Panc1 (cell line): ENCODE results near the gene EMD.

Experiments used
- CTCF ChIP-seq: fragments of 450-650 bp; IDR thresholded peaks from 2 replicates; pipeline ENCODE4 v1.5.1; 2017; ENCODE audit warnings: mild to moderate bottlenecking
- POLR2AphosphoS5 ChIP-seq: IDR thresholded peaks from 2 replicates; pipeline ENCODE4 v1.6.1; 2012; ENCODE audit warnings: mild to moderate bottlenecking, low read depth, low read length, moderate library complexity
- REST ChIP-seq, 2 experiments: IDR thresholded peaks; 2 replicates each; pipeline ENCODE4 v1.6.1; 2011 to 2012; ENCODE audit warnings: low read depth in 2 of 2, control low read depth in 1 of 2, low read length in 1 of 2, mild to moderate bottlenecking in 1 of 2, moderate library complexity in 1 of 2; ENCODE audit not compliant: insufficient read depth in 1 of 2
- SIN3A ChIP-seq: IDR thresholded peaks from 2 replicates; pipeline ENCODE4 v1.6.1; 2012; ENCODE audit warnings: low read depth, mild to moderate bottlenecking, low read length, moderate library complexity, borderline replicate concordance; ENCODE audit not compliant: insufficient read depth
- TCF7L2 ChIP-seq: IDR thresholded peaks from 2 replicates; pipeline ENCODE4 v1.6.1; 2011; ENCODE audit warnings: mild to moderate bottlenecking, low read depth, low read length, inconsistent platforms

- no peak for TF ChIP-seq REST (IDR thresholded peaks at IDR 0.05; ENCODE audit: insufficient read depth in 1 of 2, low read depth in 2 of 2, low read length in 1 of 2)
- TF ChIP-seq CTCF = no peak
- TF ChIP-seq POLR2AphosphoS5 = no peak; the same call in 1 of the 2 replicates
- TF ChIP-seq TCF7L2 = no peak
- TF ChIP-seq SIN3A = no peak
These were observed 4.6 kb upstream of the EMD start, which contains the start of gene FLNA for GRCh38 chrX:154374313-154375155.
